ENCODE results near the gene STMP1.
"Not testable (repeated sequence)": the region's sequence is repeated elsewhere in the genome, so short reads cannot be mapped to it uniquely, and the experiment has no call there.

STMP1 gene

GRCh38 chr7:135664046-135664589 is 1.8 kb downstream of the STMP1 start:
- in situ Hi-C loops (cut with HindIII; ENCODE audit: low sequenced_read_pairs): no loop called here
- DNase-seq (ENCODE audit: low read depth, low spot score): peak; percentile 43

GRCh38 chr7:135665042-135665441 is 2.7 kb downstream of the STMP1 start:
- H3K4me3 ChIP-seq (ENCODE audit: low read depth, low read length): no peak overlapping the region
- no peak for TF ChIP-seq CTCF (IDR thresholded peaks at IDR 0.05; ENCODE audit: low read depth, low read length)
- no peak for DNase-seq (ENCODE audit: low read depth, low spot score)
- in situ Hi-C loops (cut with HindIII; ENCODE audit: low sequenced_read_pairs): no loop called here

More at GRCh38 chr7:135664046-135664589, 1.8 kb downstream of the STMP1 start:
- TF ChIP-seq CTCF (IDR thresholded peaks at IDR 0.05; ENCODE audit: low read depth, low read length): no peak
- H3K4me3 ChIP-seq (ENCODE audit: low read depth, low read length): no peak overlapping the region

GRCh38 chr7:135666156-135666555 is 3.8 kb downstream of the STMP1 start:
- no peak for TF ChIP-seq CTCF (IDR thresholded peaks at IDR 0.05; ENCODE audit: low read depth, low read length)
- DNase-seq (ENCODE audit: low read depth, low spot score): no peak
- in situ Hi-C loops (cut with HindIII; ENCODE audit: low sequenced_read_pairs): no loop called here
- H3K4me3 ChIP-seq (ENCODE audit: low read depth, low read length): no peak overlapping the region

- in situ Hi-C loops (cut with HindIII; ENCODE audit: low sequenced_read_pairs): no loop called here
- DNase-seq (ENCODE audit: low read depth, low spot score): no peak
Measured at GRCh38 chr7:135666846-135667245, 4.5 kb downstream of the STMP1 start.

GRCh38 chr7:135667626-135668025 is 5.3 kb downstream of the STMP1 start:
- H3K4me3 ChIP-seq (ENCODE audit: low read depth, low read length); in situ Hi-C loops (cut with HindIII; ENCODE audit: low sequenced_read_pairs); DNase-seq (ENCODE audit: low read depth, low spot score): not testable (repeated sequence)

More at GRCh38 chr7:135666846-135667245, 4.5 kb downstream of the STMP1 start:
- H3K4me3 ChIP-seq (ENCODE audit: low read depth, low read length): no peak overlapping the region
- TF ChIP-seq CTCF (IDR thresholded peaks at IDR 0.05; ENCODE audit: low read depth, low read length): no peak

- in situ Hi-C loops (cut with HindIII; ENCODE audit: low sequenced_read_pairs); DNase-seq (ENCODE audit: low read depth, low spot score); H3K4me3 ChIP-seq (ENCODE audit: low read depth, low read length): not testable (repeated sequence)
Measured at GRCh38 chr7:135668852-135669395, 6.6 kb downstream of the STMP1 start.

GRCh38 chr7:135669774-135670173 is 7.5 kb downstream of the STMP1 start:
- no peak for TF ChIP-seq CTCF (IDR thresholded peaks at IDR 0.05; ENCODE audit: low read depth, low read length)
- in situ Hi-C loops (cut with HindIII; ENCODE audit: low sequenced_read_pairs): no loop called here
- no peak overlapping the region for H3K4me3 ChIP-seq (ENCODE audit: low read depth, low read length)
- DNase-seq (ENCODE audit: low read depth, low spot score): no peak

GRCh38 chr7:135670179-135670578 is 7.9 kb downstream of the STMP1 start:
- DNase-seq (ENCODE audit: low read depth, low spot score): peak; percentile 63
- TF ChIP-seq CTCF (IDR thresholded peaks at IDR 0.05; ENCODE audit: low read depth, low read length): no peak
- H3K4me3 ChIP-seq (ENCODE audit: low read depth, low read length): no peak overlapping the region
- in situ Hi-C loops (cut with HindIII; ENCODE audit: low sequenced_read_pairs): no loop called here

All from astrocyte of the spinal cord (primary cell).